Activated T-helper 17 cell treated with anti-CD3 and anti-CD28 coated beads, Interleukin-2, amount 50 U/mL, for 72 hours (primary cell): ENCODE results near the gene SPDEF. TPM values are rescaled to one million over a fixed set of nuclear protein-coding genes. Genes with fewer than 3 reads are reported as not detected.

Experiments used
- ATAC-seq: fragments of 150-1000 bp; cut with Tn5 transposase; replicated peaks from 2 replicates; pipeline ENCODE4 v1.10.0; 2021; ENCODE audit warnings: mild to moderate bottlenecking, moderate library complexity
- H3K27ac Mint-ChIP-seq: one replicate; pipeline ENCODE4 v1.8.0; 2022; ENCODE audit warnings: mixed read lengths
- H3K27me3 Mint-ChIP-seq: one replicate; pipeline ENCODE4 v1.8.0; 2022; ENCODE audit warnings: mixed read lengths
- H3K36me3 Mint-ChIP-seq: one replicate; pipeline ENCODE4 v1.8.0; 2022; ENCODE audit warnings: low read depth, mild to moderate bottlenecking, mixed read lengths
- H3K4me1 Mint-ChIP-seq: one replicate; pipeline ENCODE4 v1.8.0; 2022; ENCODE audit warnings: mixed read lengths
- H3K4me3 Mint-ChIP-seq: one replicate; pipeline ENCODE4 v1.8.0; 2022; ENCODE audit warnings: mild to moderate bottlenecking, mixed read lengths
- H3K9me3 Mint-ChIP-seq: one replicate; pipeline ENCODE4 v1.8.0; 2022; ENCODE audit warnings: mixed read lengths
- total RNA-seq, 2 donors: library from RNA; stranded (reverse); gene quantifications; one replicate each; pipeline ENCODE4 v1.2.3, GENCODE V29; 2022

The SPDEF gene
- total RNA-seq, 2 donors from 2014 or later = 0.26 TPM; not detected in 1

GRCh38 chr6:34562861-34563512, 6.9 kb upstream of the SPDEF start:
- Mint-ChIP-seq H3K27ac (no peak overlapping the region), H3K4me1 (no peaks in the 10 kb centered on the region), H3K4me3 (no peak overlapping the region), H3K27me3 (peaks cover under 1% of the 10 kb centered on the region), H3K9me3 (no peaks in the 10 kb centered on the region), H3K36me3 (no peaks in the 10 kb centered on the region)
- ATAC-seq = no peak

- Mint-ChIP-seq H3K36me3 (no peaks in the 10 kb centered on the region), H3K4me1 (no peaks in the 10 kb centered on the region), H3K27ac (no peak overlapping the region), H3K9me3 (no peaks in the 10 kb centered on the region), H3K4me3 (no peak overlapping the region), H3K27me3 (no peaks in the 10 kb centered on the region)
- no peak for ATAC-seq
Observed at GRCh38 chr6:34562350-34562749, 6.2 kb upstream of the SPDEF start.

GRCh38 chr6:34561227-34561530, 5.0 kb upstream of the SPDEF start:
- Mint-ChIP-seq H3K4me1 (no peaks in the 10 kb centered on the region), H3K4me3 (no peak overlapping the region), H3K27me3 (no peaks in the 10 kb centered on the region), H3K27ac (no peak overlapping the region), H3K9me3 (no peaks in the 10 kb centered on the region), H3K36me3 (no peaks in the 10 kb centered on the region)
- ATAC-seq = no peak

GRCh38 chr6:34560366-34561226, 4.5 kb upstream of the SPDEF start:
- no peak for ATAC-seq

GRCh38 chr6:34559651-34560365, 3.7 kb upstream of the SPDEF start:
- H3K4me3 Mint-ChIP-seq = no peak overlapping the region

More at GRCh38 chr6:34560366-34561226, 4.5 kb upstream of the SPDEF start:
- Mint-ChIP-seq H3K9me3 (no peaks in the 10 kb centered on the region), H3K36me3 (no peaks in the 10 kb centered on the region), H3K4me1 (no peaks in the 10 kb centered on the region), H3K27ac (no peak overlapping the region), H3K4me3 (no peak overlapping the region), H3K27me3 (no peaks in the 10 kb centered on the region)

GRCh38 chr6:34558172-34558714, 2.1 kb upstream of the SPDEF start:
- no peaks in the 10 kb centered on the region for H3K9me3 Mint-ChIP-seq
- no peaks in the 10 kb centered on the region for H3K4me1 Mint-ChIP-seq
- no peaks in the 10 kb centered on the region for H3K27me3 Mint-ChIP-seq
- no peak overlapping the region for H3K27ac Mint-ChIP-seq
- H3K4me3 Mint-ChIP-seq = no peak overlapping the region
- no peaks in the 10 kb centered on the region for H3K36me3 Mint-ChIP-seq
- no peak for ATAC-seq

More at GRCh38 chr6:34559651-34560365, 3.7 kb upstream of the SPDEF start:
- H3K36me3 Mint-ChIP-seq = no peaks in the 10 kb centered on the region
- H3K4me1 Mint-ChIP-seq = no peaks in the 10 kb centered on the region
- H3K27ac Mint-ChIP-seq = no peak overlapping the region
- H3K9me3 Mint-ChIP-seq = no peaks in the 10 kb centered on the region
- H3K27me3 Mint-ChIP-seq = no peaks in the 10 kb centered on the region
- ATAC-seq = no peak

GRCh38 chr6:34557228-34557627, 1.1 kb upstream of the SPDEF start:
- no peak for ATAC-seq
- Mint-ChIP-seq H3K9me3 (no peaks in the 10 kb centered on the region), H3K4me3 (no peak overlapping the region), H3K27ac (no peak overlapping the region), H3K27me3 (no peaks in the 10 kb centered on the region), H3K36me3 (no peaks in the 10 kb centered on the region), H3K4me1 (no peaks in the 10 kb centered on the region)

- peaks cover 3% of the 10 kb centered on the region for H3K27me3 Mint-ChIP-seq
- no peaks in the 10 kb centered on the region for H3K9me3 Mint-ChIP-seq
- H3K4me3 Mint-ChIP-seq = no peak overlapping the region
- ATAC-seq = no peak
- H3K27ac Mint-ChIP-seq = no peak overlapping the region
- no peaks in the 10 kb centered on the region for H3K36me3 Mint-ChIP-seq
- no peaks in the 10 kb centered on the region for H3K4me1 Mint-ChIP-seq
Observed at GRCh38 chr6:34556493-34556892, 364 bp upstream of the SPDEF start.

- Mint-ChIP-seq H3K9me3 (no peaks in the 10 kb centered on the region), H3K27ac (no peak overlapping the region), H3K27me3 (peaks cover 3% of the 10 kb centered on the region), H3K36me3 (no peaks in the 10 kb centered on the region), H3K4me1 (no peaks in the 10 kb centered on the region), H3K4me3 (no peak overlapping the region)
- no peak for ATAC-seq
Observed at GRCh38 chr6:34555328-34555727, 801 bp downstream of the SPDEF start.

- no peak for ATAC-seq
- no peaks in the 10 kb centered on the region for H3K36me3 Mint-ChIP-seq
- H3K4me1 Mint-ChIP-seq = no peaks in the 10 kb centered on the region
- no peak overlapping the region for H3K27ac Mint-ChIP-seq
- H3K4me3 Mint-ChIP-seq = no peak overlapping the region
- H3K9me3 Mint-ChIP-seq = no peaks in the 10 kb centered on the region
- H3K27me3 Mint-ChIP-seq = peaks cover 3% of the 10 kb centered on the region
Observed at GRCh38 chr6:34555007-34555322, 1.2 kb downstream of the SPDEF start.

- Mint-ChIP-seq H3K4me3 (no peak overlapping the region), H3K9me3 (no peaks in the 10 kb centered on the region), H3K36me3 (no peaks in the 10 kb centered on the region), H3K27me3 (peaks cover 3% of the 10 kb centered on the region), H3K4me1 (no peaks in the 10 kb centered on the region), H3K27ac (no peak overlapping the region)
- no peak for ATAC-seq
Observed at GRCh38 chr6:34554291-34555006, 1.7 kb downstream of the SPDEF start.

- Mint-ChIP-seq H3K27ac (no peak overlapping the region), H3K36me3 (no peaks in the 10 kb centered on the region)
Observed at GRCh38 chr6:34553750-34554149, 2.4 kb downstream of the SPDEF start.

GRCh38 chr6:34553146-34553545, 3.0 kb downstream of the SPDEF start:
- H3K4me3 Mint-ChIP-seq = no peak overlapping the region
- ATAC-seq = no peak
- H3K36me3 Mint-ChIP-seq = no peaks in the 10 kb centered on the region
- peaks cover 3% of the 10 kb centered on the region for H3K27me3 Mint-ChIP-seq
- no peak overlapping the region for H3K27ac Mint-ChIP-seq
- H3K4me1 Mint-ChIP-seq = no peaks in the 10 kb centered on the region
- H3K9me3 Mint-ChIP-seq = no peaks in the 10 kb centered on the region

More at GRCh38 chr6:34553750-34554149, 2.4 kb downstream of the SPDEF start:
- Mint-ChIP-seq H3K27me3 (peaks cover 3% of the 10 kb centered on the region), H3K4me3 (no peak overlapping the region), H3K4me1 (no peaks in the 10 kb centered on the region), H3K9me3 (no peaks in the 10 kb centered on the region)
- no peak for ATAC-seq

- Mint-ChIP-seq H3K36me3 (no peaks in the 10 kb centered on the region), H3K4me3 (no peak overlapping the region), H3K9me3 (no peaks in the 10 kb centered on the region), H3K4me1 (no peaks in the 10 kb centered on the region), H3K27ac (no peak overlapping the region), H3K27me3 (peaks cover 3% of the 10 kb centered on the region)
- ATAC-seq = no peak
Observed at GRCh38 chr6:34552620-34553019, 3.5 kb downstream of the SPDEF start.
